ENCODE data around the gene TAAR2.

GRCh38 chr6:132650429-132650828, 26.4 kb upstream of the TAAR2 start:
- no peak for TF ChIP-seq MYC (IDR thresholded peaks at IDR 0.05; ENCODE audit: low read depth, low read length)
- TF ChIP-seq POLR2A (IDR thresholded peaks at IDR 0.05; ENCODE audit: low read depth, low read length) = no peak
- no peak for TF ChIP-seq CTCF (IDR thresholded peaks at IDR 0.05; ENCODE audit: extremely low read depth in 1 of 2, insufficient read depth in 1 of 2, low read depth in 1 of 2, low read length in 2 of 2)
- no peak for TF ChIP-seq EZH2 (IDR thresholded peaks at IDR 0.05; ENCODE audit: borderline replicate concordance, low read depth, low read length, severe bottlenecking)
- TF ChIP-seq GATA2 (IDR thresholded peaks at IDR 0.05; ENCODE audit: insufficient read depth, insufficient read length, low read depth, low read length) = no peak
- no peak for TF ChIP-seq MAX (IDR thresholded peaks at IDR 0.05; ENCODE audit: insufficient read depth, insufficient read length)
- TF ChIP-seq POLR2AphosphoS5 (IDR thresholded peaks at IDR 0.05; ENCODE audit: insufficient read depth, low read depth, low read length) = no peak
- TF ChIP-seq JUN (IDR thresholded peaks at IDR 0.05; ENCODE audit: borderline replicate concordance, insufficient read depth, insufficient read length, low read depth) = no peak
